ENCODE measurements around the gene CCDC13.

CCDC13 gene

GRCh38 chr3:42732196-42732828 lies 40.7 kb downstream of the CCDC13 start:
- DNase-seq (ENCODE audit: low read depth) = no peak
- H3K4me3 ChIP-seq (ENCODE audit: low read depth, low read length) = no peak overlapping the region
- no peak for TF ChIP-seq CTCF (IDR thresholded peaks at IDR 0.05; ENCODE audit: insufficient read depth, low read depth, low read length, missing control alignments)

- no peak for TF ChIP-seq CTCF (IDR thresholded peaks at IDR 0.05; ENCODE audit: insufficient read depth, low read depth, low read length, missing control alignments)
- DNase-seq (ENCODE audit: low read depth) = no peak
- H3K4me3 ChIP-seq (ENCODE audit: low read depth, low read length) = no peak overlapping the region
These were observed 41.4 kb downstream of the CCDC13 start for GRCh38 chr3:42731476-42732195.

GRCh38 chr3:42730706-42731420 lies 42.2 kb downstream of the CCDC13 start:
- H3K4me3 ChIP-seq (ENCODE audit: low read depth, low read length) = no peak overlapping the region
- no peak for DNase-seq (ENCODE audit: low read depth)
- no peak for TF ChIP-seq CTCF (IDR thresholded peaks at IDR 0.05; ENCODE audit: insufficient read depth, low read depth, low read length, missing control alignments)

GRCh38 chr3:42730294-42730693 lies 42.8 kb downstream of the CCDC13 start:
- no peak for TF ChIP-seq CTCF (IDR thresholded peaks at IDR 0.05; ENCODE audit: insufficient read depth, low read depth, low read length, missing control alignments)
- DNase-seq (ENCODE audit: low read depth) = no peak
- no peak overlapping the region for H3K4me3 ChIP-seq (ENCODE audit: low read depth, low read length)

- DNase-seq (ENCODE audit: low read depth) = no peak
These were observed 43.5 kb downstream of the CCDC13 start for GRCh38 chr3:42729404-42730145.

More at GRCh38 chr3:42729404-42730145, 43.5 kb downstream of the CCDC13 start:
- no peak overlapping the region for H3K4me3 ChIP-seq (ENCODE audit: low read depth, low read length)
- no peak for TF ChIP-seq CTCF (IDR thresholded peaks at IDR 0.05; ENCODE audit: insufficient read depth, low read depth, low read length, missing control alignments)

Data from GM12865 (cell line).